ENCODE results near the gene CARD14. TPM values are rescaled to one million over a fixed set of nuclear protein-coding genes. Genes with fewer than 3 reads are reported as not detected.

The CARD14 gene
- total and polyA plus RNA-seq, 2 experiments from 2014 or later: 0.08 to 0.52 TPM

DNA sequence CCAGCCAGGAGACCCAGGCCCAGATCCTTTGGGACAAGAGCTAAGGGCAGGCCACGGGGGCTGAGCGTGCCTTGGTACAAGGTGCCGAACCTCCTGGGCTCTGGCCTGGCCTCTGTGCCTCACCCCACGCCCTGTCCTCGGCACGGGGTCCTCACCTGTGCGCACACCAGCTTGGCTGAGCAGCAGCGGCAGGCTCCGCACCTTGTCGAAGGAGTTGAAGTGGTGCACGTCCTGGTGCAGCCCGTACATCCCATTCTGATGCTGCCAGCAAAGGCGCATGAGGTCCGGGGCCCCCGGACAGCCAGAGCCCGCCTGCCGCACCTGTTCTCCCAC is 45.0 kb downstream of the CARD14 start (continued):
- no peak for TF ChIP-seq ZNF462 (CRISPR knock-in tag; IDR thresholded peaks at IDR 0.05)
- no peak for TF ChIP-seq CREB1 (CRISPR knock-in tag; IDR thresholded peaks at IDR 0.05; ENCODE audit: low read depth)
- TF ChIP-seq REST (IDR thresholded peaks at IDR 0.05; ENCODE audit: unreplicated experiment): no peak
